ENCODE measurements around the gene THTPA. TPM values are rescaled to one million over a fixed set of nuclear protein-coding genes. Genes with fewer than 3 reads are reported as not detected.

THTPA gene
- total RNA-seq, 1 donor from 2014 or later = 7.7 TPM

- Mint-ChIP-seq H3K9me3 (no peaks in the 10 kb centered on the region), H3K4me1 (no peaks in the 10 kb centered on the region), H3K27ac (no peak overlapping the region), H3K4me3 (no peak overlapping the region), H3K27me3 (ENCODE audit: insufficient read depth, low read depth) (no peaks in the 10 kb centered on the region), H3K36me3 (no peaks in the 10 kb centered on the region)
- Histone ChIP-seq H3K27me3 (no peaks in the 10 kb centered on the region), H3K4me3 (no peak overlapping the region), H3K4me2 (no peak overlapping the region), H3K79me2 (ENCODE audit: low read depth) (no peaks in the 10 kb centered on the region), H2AFZ (replicated peaks) (no peak overlapping the region), H3F3A (ENCODE audit: low read depth) (no peaks in the 10 kb centered on the region), H3K9ac (no peak overlapping the region), H4K20me1 (ENCODE audit: low read depth) (no peaks in the 10 kb centered on the region), H3K36me3 (no peaks in the 10 kb centered on the region), H3K4me1 (no peaks in the 10 kb centered on the region), H3K9me3 (ENCODE audit: low read depth) (no peaks in the 10 kb centered on the region), H3K27ac (no peak overlapping the region)
- DNase-seq (ENCODE audit: low spot score) = no peak
- TF ChIP-seq EZH2phosphoT487 (IDR thresholded peaks at IDR 0.05) (no peak), CTCF (IDR thresholded peaks at IDR 0.05) (no peak), EZH2 (IDR thresholded peaks at IDR 0.05) (no peak)
Observed at GRCh38 chr14:23600322-23600707, 44.2 kb downstream of the THTPA start.

- TF ChIP-seq EZH2phosphoT487 (IDR thresholded peaks at IDR 0.05) = no peak
- TF ChIP-seq EZH2 (IDR thresholded peaks at IDR 0.05) = no peak
- TF ChIP-seq CTCF (IDR thresholded peaks at IDR 0.05) = no peak
- Histone ChIP-seq H4K20me1 (ENCODE audit: low read depth) (no peaks in the 10 kb centered on the region), H3K9ac (no peak overlapping the region), H3K4me1 (no peaks in the 10 kb centered on the region), H3K36me3 (no peaks in the 10 kb centered on the region), H3K79me2 (ENCODE audit: low read depth) (no peaks in the 10 kb centered on the region), H3K4me3 (no peak overlapping the region), H2AFZ (replicated peaks) (no peak overlapping the region), H3K4me2 (no peak overlapping the region), H3F3A (ENCODE audit: low read depth) (no peaks in the 10 kb centered on the region), H3K27ac (no peak overlapping the region), H3K27me3 (no peaks in the 10 kb centered on the region), H3K9me3 (ENCODE audit: low read depth) (no peaks in the 10 kb centered on the region)
- H3K27ac Mint-ChIP-seq = no peak overlapping the region
- H3K4me1 Mint-ChIP-seq = no peaks in the 10 kb centered on the region
- H3K27me3 Mint-ChIP-seq (ENCODE audit: insufficient read depth, low read depth) = no peaks in the 10 kb centered on the region
- H3K36me3 Mint-ChIP-seq = no peaks in the 10 kb centered on the region
- no peak overlapping the region for H3K4me3 Mint-ChIP-seq
- no peaks in the 10 kb centered on the region for H3K9me3 Mint-ChIP-seq
- no peak for DNase-seq (ENCODE audit: low spot score)
Observed at GRCh38 chr14:23600806-23601205, 44.7 kb downstream of the THTPA start.

- H3K27me3 Mint-ChIP-seq (ENCODE audit: insufficient read depth, low read depth) = no peaks in the 10 kb centered on the region
- H3K36me3 Mint-ChIP-seq = no peaks in the 10 kb centered on the region
- Histone ChIP-seq H3K27ac (no peak overlapping the region), H3K4me1 (no peaks in the 10 kb centered on the region), H4K20me1 (ENCODE audit: low read depth) (no peaks in the 10 kb centered on the region), H3K9me3 (ENCODE audit: low read depth) (no peaks in the 10 kb centered on the region), H3K27me3 (no peaks in the 10 kb centered on the region), H3F3A (ENCODE audit: low read depth) (no peaks in the 10 kb centered on the region), H3K79me2 (ENCODE audit: low read depth) (no peaks in the 10 kb centered on the region), H3K36me3 (no peaks in the 10 kb centered on the region), H3K9ac (no peak overlapping the region), H3K4me2 (no peak overlapping the region), H3K4me3 (no peak overlapping the region), H2AFZ (replicated peaks) (no peak overlapping the region)
- DNase-seq (ENCODE audit: low spot score) = no peak
- H3K9me3 Mint-ChIP-seq = no peaks in the 10 kb centered on the region
- no peak overlapping the region for H3K4me3 Mint-ChIP-seq
- H3K4me1 Mint-ChIP-seq = no peaks in the 10 kb centered on the region
- H3K27ac Mint-ChIP-seq = no peak overlapping the region
- no peak for TF ChIP-seq EZH2phosphoT487 (IDR thresholded peaks at IDR 0.05)
- no peak for TF ChIP-seq CTCF (IDR thresholded peaks at IDR 0.05)
- TF ChIP-seq EZH2 (IDR thresholded peaks at IDR 0.05) = no peak
Observed at GRCh38 chr14:23601424-23601823, 45.4 kb downstream of the THTPA start.

GRCh38 chr14:23601845-23602180 lies 45.7 kb downstream of the THTPA start:
- no peaks in the 10 kb centered on the region for H3K9me3 ChIP-seq (ENCODE audit: low read depth)
- H2AFZ ChIP-seq (replicated peaks) = no peak overlapping the region
- Mint-ChIP-seq H3K27me3 (ENCODE audit: insufficient read depth, low read depth) (no peaks in the 10 kb centered on the region), H3K9me3 (no peaks in the 10 kb centered on the region), H3K4me1 (no peaks in the 10 kb centered on the region), H3K4me3 (no peak overlapping the region), H3K27ac (no peak overlapping the region), H3K36me3 (no peaks in the 10 kb centered on the region)
- H3K4me1 ChIP-seq = no peaks in the 10 kb centered on the region
- H3K36me3 ChIP-seq = no peaks in the 10 kb centered on the region
- H3F3A ChIP-seq (ENCODE audit: low read depth) = no peaks in the 10 kb centered on the region
- no peak for DNase-seq (ENCODE audit: low spot score)
- no peaks in the 10 kb centered on the region for H4K20me1 ChIP-seq (ENCODE audit: low read depth)
- H3K4me3 ChIP-seq = no peak overlapping the region
- H3K79me2 ChIP-seq (ENCODE audit: low read depth) = no peaks in the 10 kb centered on the region
- no peak for TF ChIP-seq CTCF (IDR thresholded peaks at IDR 0.05)
- TF ChIP-seq EZH2 (IDR thresholded peaks at IDR 0.05) = no peak
- no peak for TF ChIP-seq EZH2phosphoT487 (IDR thresholded peaks at IDR 0.05)
- H3K4me2 ChIP-seq = no peak overlapping the region
- H3K27me3 ChIP-seq = no peaks in the 10 kb centered on the region
- no peak overlapping the region for H3K27ac ChIP-seq
- H3K9ac ChIP-seq = no peak overlapping the region

Measured in neural progenitor cell (in vitro differentiated cells).